Testis (tissue), 3 donors: Measurements from ENCODE around the gene SLCO4A1. TPM values are rescaled to one million over a fixed set of nuclear protein-coding genes. Genes with fewer than 3 reads are reported as not detected.

ENCODE experiments used
- DNase-seq: peaks from one replicate; pipeline ENCODE4 v3.0.0-alpha.2; 2019
- H3K27ac ChIP-seq, 2 donors: fragments of 200-600 bp; sonication (generic); one replicate each; pipeline ENCODE4 v1.5.1; 2019
- H3K27me3 ChIP-seq: fragments of 200-600 bp; sonication (generic); one replicate; pipeline ENCODE4 v1.5.1; 2019
- H3K36me3 ChIP-seq: fragments of 200-600 bp; sonication (generic); one replicate; pipeline ENCODE4 v1.5.1; 2017; ENCODE audit warnings: low read depth; ENCODE audit errors: missing control alignments
- H3K4me1 ChIP-seq: fragments of 200-600 bp; sonication (generic); one replicate; pipeline ENCODE4 v1.5.1; 2019
- H3K4me3 ChIP-seq, 2 donors: fragments of 200-600 bp; sonication (generic); one replicate each; pipeline ENCODE4 v1.5.1; 2017 to 2019
- H3K9me3 ChIP-seq: fragments of 200-600 bp; sonication (generic); one replicate; pipeline ENCODE4 v1.5.1; 2017
- POLR2A ChIP-seq: fragments of 450-650 bp; IDR thresholded peaks from one replicate; pipeline ENCODE4 v1.6.1; 2017; ENCODE audit warnings: antibody characterized with exemption, mild to moderate bottlenecking, moderate library complexity
- WGBS, 2 donors: methylation state at CpG; one replicate each; pipeline ENCODE4 v1.1.5; 2018; 5-methylcytosine and 5-hydroxymethylcytosine counted together
- intact Hi-C: fragments of 100-400 bp; cut with DNase I; formaldehyde crosslinking; loops from one replicate; pipeline ENCODE4 v1.15.1; 2023; ENCODE audit warnings: low total_unique reads
- polyA plus RNA-seq: library from polyadenylated mRNA; stranded (reverse); fragments of 350-450 nt; fragmentation: Illumina TruSeq; extraction: RNeasy Lipid Tissue Mini Kit (QIAGEN cat#74804); gene quantifications from one replicate; pipeline ENCODE4 v1.2.3, GENCODE V29; 2014; ENCODE audit warnings: low read depth, low replicate concordance; ENCODE audit not compliant: insufficient read depth
- total RNA-seq, 2 donors: library from RNA; depleted of rRNA; stranded (reverse); fragments of >200 nt; gene quantifications; one replicate each; pipeline ENCODE4 v1.2.3, GENCODE V29; 2016
- TF ChIP-seq, protein P1 (sequence below), 3 experiments: fragments of 450-650 bp in 2 of 3; fragments of 200-600 bp in 1 of 3; sonication (generic) in 1 of 3; IDR thresholded peaks; one replicate each; pipeline ENCODE4 v1.5.1; 2016 to 2019; ENCODE audit warnings: antibody characterized with exemption in 3 of 3, mild to moderate bottlenecking in 2 of 3, moderate library complexity in 1 of 3

The SLCO4A1 gene
- total and polyA plus RNA-seq, 3 donors from 2014 or later = 4.2 to 14.2 (median 9.8) TPM

DNA sequence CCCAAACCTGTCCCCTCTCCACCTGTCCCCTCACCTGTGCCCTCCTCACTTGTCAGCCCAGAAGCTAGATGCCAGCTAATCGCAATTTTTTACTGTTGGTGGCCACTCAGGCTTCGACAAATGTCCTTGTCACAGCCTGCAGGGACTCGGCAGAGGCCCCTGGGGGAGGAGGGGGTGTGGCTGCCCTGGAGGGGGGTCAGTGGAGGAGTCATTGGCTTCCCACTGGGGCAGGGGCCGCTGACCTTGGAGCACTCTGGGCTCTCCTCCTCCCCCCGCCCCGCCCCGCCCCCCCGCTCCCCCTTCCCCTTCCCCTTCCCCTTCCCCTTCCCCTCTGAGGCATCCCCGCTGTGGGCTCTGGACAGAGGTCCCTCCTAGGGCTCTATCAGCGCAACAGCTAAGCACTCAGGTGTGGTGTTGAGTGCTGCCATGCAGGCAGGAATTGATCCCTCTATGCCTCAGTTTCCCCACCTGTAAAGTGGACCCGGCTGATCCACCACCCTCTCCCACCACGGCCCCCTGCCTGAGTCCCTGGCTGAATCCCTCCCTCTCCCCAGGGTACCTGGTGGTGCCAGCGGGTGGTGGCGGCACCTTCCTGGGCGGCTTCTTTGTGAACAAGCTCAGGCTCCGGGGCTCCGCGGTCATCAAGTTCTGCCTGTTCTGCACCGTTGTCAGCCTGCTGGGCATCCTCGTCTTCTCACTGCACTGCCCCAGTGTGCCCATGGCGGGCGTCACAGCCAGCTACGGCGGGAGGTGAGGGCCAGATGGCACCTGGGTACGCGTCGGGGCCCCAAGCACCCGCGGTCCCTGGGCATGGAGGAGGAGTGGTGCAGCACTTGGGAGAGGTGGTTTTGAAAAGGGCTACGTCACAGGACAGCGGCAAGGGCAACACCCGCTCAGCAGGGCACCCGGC lies 23.8 kb downstream of the SLCO4A1 start:
- no peaks in the 10 kb centered on the region for H3K9me3 ChIP-seq
- H3K27ac ChIP-seq = no peak overlapping the region
- intact Hi-C loops = loop anchor here (10.0 kb wide), 2 partner anchors 119 to 149 kb away; partner anchors contain the start of gene COL9A3
- 75 to 80% methylated on average over 11 to 29 of the region's 33 CpGs for WGBS, 2 donors
- H3K27me3 ChIP-seq = no peaks in the 10 kb centered on the region
- no peaks in the 10 kb centered on the region for H3K36me3 ChIP-seq
- peaks cover 19% of the 10 kb centered on the region for H3K4me1 ChIP-seq
- TF ChIP-seq, protein P1, sequence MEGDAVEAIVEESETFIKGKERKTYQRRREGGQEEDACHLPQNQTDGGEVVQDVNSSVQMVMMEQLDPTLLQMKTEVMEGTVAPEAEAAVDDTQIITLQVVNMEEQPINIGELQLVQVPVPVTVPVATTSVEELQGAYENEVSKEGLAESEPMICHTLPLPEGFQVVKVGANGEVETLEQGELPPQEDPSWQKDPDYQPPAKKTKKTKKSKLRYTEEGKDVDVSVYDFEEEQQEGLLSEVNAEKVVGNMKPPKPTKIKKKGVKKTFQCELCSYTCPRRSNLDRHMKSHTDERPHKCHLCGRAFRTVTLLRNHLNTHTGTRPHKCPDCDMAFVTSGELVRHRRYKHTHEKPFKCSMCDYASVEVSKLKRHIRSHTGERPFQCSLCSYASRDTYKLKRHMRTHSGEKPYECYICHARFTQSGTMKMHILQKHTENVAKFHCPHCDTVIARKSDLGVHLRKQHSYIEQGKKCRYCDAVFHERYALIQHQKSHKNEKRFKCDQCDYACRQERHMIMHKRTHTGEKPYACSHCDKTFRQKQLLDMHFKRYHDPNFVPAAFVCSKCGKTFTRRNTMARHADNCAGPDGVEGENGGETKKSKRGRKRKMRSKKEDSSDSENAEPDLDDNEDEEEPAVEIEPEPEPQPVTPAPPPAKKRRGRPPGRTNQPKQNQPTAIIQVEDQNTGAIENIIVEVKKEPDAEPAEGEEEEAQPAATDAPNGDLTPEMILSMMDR (IDR thresholded peaks at IDR 0.05) = no peak
- TF ChIP-seq POLR2A = no peak
- no peak for DNase-seq
- no peak overlapping the region for H3K4me3 ChIP-seq

- intact Hi-C loops = loop anchor here (10.0 kb wide), 2 partner anchors 118 to 148 kb away; partner anchors contain the start of gene COL9A3
- Histone ChIP-seq H3K36me3 (no peaks in the 10 kb centered on the region), H3K4me3 (no peak overlapping the region), H3K27ac (no peak overlapping the region), H3K4me1 (peaks cover 19% of the 10 kb centered on the region), H3K27me3 (no peaks in the 10 kb centered on the region), H3K9me3 (no peaks in the 10 kb centered on the region)
- peak; percentile 92 for DNase-seq
- WGBS, 2 donors = 55 to 65% methylated on average over 20 to 27 of the region's 27 CpGs
- TF ChIP-seq, protein P1 (IDR thresholded peaks at IDR 0.05) = no peak
- TF ChIP-seq POLR2A = no peak
These were observed 24.6 kb downstream of the SLCO4A1 start for GRCh38 chr20:62666736-62667529.

GRCh38 chr20:62667530-62668440 lies 25.5 kb downstream of the SLCO4A1 start:
- H3K4me1 ChIP-seq = peaks cover 19% of the 10 kb centered on the region
- intact Hi-C loops = loop anchor here (10.0 kb wide), 2 partner anchors 117 to 147 kb away; partner anchors contain the start of gene COL9A3

More at GRCh38 chr20:62667530-62668440, 25.5 kb downstream of the SLCO4A1 start:
- DNase-seq = no peak
- no peak overlapping the region for H3K27ac ChIP-seq
- no peaks in the 10 kb centered on the region for H3K27me3 ChIP-seq
- H3K9me3 ChIP-seq = no peaks in the 10 kb centered on the region
- TF ChIP-seq, protein P1 (IDR thresholded peaks at IDR 0.05) = no peak
- no peak for TF ChIP-seq POLR2A
- H3K4me3 ChIP-seq = no peak overlapping the region
- 75 to 78% methylated on average over 15 to 30 of the region's 30 CpGs for WGBS, 2 donors
- no peaks in the 10 kb centered on the region for H3K36me3 ChIP-seq
